NCI-H1417 treated with DMSO at 0.1 percent for 48 hours (cell line): ENCODE results near the gene ARMH3.
"Not testable (repeated sequence)": the region's sequence is repeated elsewhere in the genome, so short reads cannot be mapped to it uniquely, and the experiment has no call there.

ENCODE experiments used
- DNase-seq: peaks from one replicate; lab custom pipeline; 2025; lab: John Stamatoyannopoulos, UW

The ARMH3 gene

GRCh38 chr10:101980677-101981076 is 75.3 kb downstream of the ARMH3 start:
- DNase-seq = not testable (repeated sequence)

- peak; percentile 79 for DNase-seq
Measured at GRCh38 chr10:101974091-101974971, 81.6 kb downstream of the ARMH3 start.

GRCh38 chr10:101972761-101973160 is 83.2 kb downstream of the ARMH3 start:
- no peak for DNase-seq

- DNase-seq = no peak
Measured at GRCh38 chr10:101969412-101969922, 86.5 kb downstream of the ARMH3 start.

GRCh38 chr10:101968940-101969321 is 87.0 kb downstream of the ARMH3 start:
- no peak for DNase-seq

- no peak for DNase-seq
Measured at GRCh38 chr10:101968286-101968939, 87.6 kb downstream of the ARMH3 start.

GRCh38 chr10:101967713-101968112 is 88.3 kb downstream of the ARMH3 start:
- no peak for DNase-seq

- no peak for DNase-seq
Measured at GRCh38 chr10:101967119-101967518, 88.9 kb downstream of the ARMH3 start.

GRCh38 chr10:101965075-101965765 is 90.8 kb downstream of the ARMH3 start:
- no peak for DNase-seq

GRCh38 chr10:101961591-101962498 is 94.1 kb downstream of the ARMH3 start:
- DNase-seq = no peak

- DNase-seq = no peak
Measured at GRCh38 chr10:101960879-101961395, 95.0 kb downstream of the ARMH3 start.

- DNase-seq = no peak
Measured at GRCh38 chr10:101959346-101959916, 96.5 kb downstream of the ARMH3 start.

GRCh38 chr10:101958691-101959090 is 97.3 kb downstream of the ARMH3 start:
- no peak for DNase-seq

GRCh38 chr10:101956898-101957297 is 99.1 kb downstream of the ARMH3 start:
- DNase-seq = no peak

- no peak for DNase-seq
Measured at GRCh38 chr10:101956117-101956516, 99.9 kb downstream of the ARMH3 start.

- no peak for DNase-seq
Measured at GRCh38 chr10:101952191-101952590, 103.8 kb downstream of the ARMH3 start.

- no peak for DNase-seq
Measured at GRCh38 chr10:101950213-101950612, 105.8 kb downstream of the ARMH3 start.

GRCh38 chr10:101941871-101942270 is 114.1 kb downstream of the ARMH3 start:
- DNase-seq = no peak

GRCh38 chr10:101940916-101941315 is 115.1 kb downstream of the ARMH3 start:
- DNase-seq = no peak

- DNase-seq = no peak
Measured at GRCh38 chr10:101939729-101940128, 116.2 kb downstream of the ARMH3 start.
